ENCODE measurements around the gene SLC22A12. TPM values are rescaled to one million over a fixed set of nuclear protein-coding genes. Genes with fewer than 3 reads are reported as not detected.

Gene SLC22A12
- total RNA-seq, 4 donors from 2014 or later: not detected

DNA sequence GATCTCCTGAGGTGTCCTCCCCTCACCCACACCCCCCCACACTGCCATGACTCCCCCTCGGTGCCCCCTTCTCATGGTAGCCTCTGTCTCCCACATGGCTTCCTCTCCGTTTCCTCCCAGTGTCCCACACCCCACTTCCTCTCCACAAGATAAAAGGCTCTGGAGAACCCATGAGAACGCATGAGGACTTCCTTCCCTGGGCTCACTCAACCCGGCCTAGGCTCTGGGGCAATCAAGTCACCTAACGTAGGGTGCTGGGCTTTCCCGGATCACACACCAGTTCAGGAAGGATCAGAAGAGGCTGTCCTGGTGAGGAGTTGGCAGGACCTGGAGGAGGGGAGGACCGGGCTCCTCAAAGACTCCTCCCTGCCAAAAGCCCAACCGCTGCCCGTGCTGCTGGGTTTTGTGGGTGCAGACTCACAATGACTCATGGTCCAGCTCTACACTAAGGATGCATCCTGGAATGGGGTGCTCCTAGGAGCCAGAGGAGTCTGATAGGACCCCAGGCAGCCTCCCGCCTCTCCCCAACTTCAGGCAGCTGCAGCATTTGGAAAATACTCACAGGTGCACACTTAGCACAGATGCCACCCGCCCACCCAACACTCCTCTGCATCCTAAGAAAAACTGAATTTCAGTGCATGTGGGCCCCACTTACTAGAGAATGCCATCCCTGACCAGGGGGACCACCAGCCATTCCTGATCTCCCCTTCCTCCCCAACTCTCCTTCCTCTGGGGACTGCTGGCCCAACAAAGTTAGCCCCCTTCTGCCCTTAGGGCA lies 21.0 kb downstream of the SLC22A12 start:
- DNase-seq: no peak
- no peaks in the 10 kb centered on the region for H3K36me3 ChIP-seq
- H3K4me1 ChIP-seq: peaks cover 4 to 9% (median 4%) of the 10 kb centered on the region in 3 donors
- H3K9me3 ChIP-seq: no peaks in the 10 kb centered on the region
- H3K27me3 ChIP-seq: peaks cover 0 to 27% (median 0%) of the 10 kb centered on the region in 4 donors
- 49 to 62% methylated on average over 4 of the region's 11 CpGs for WGBS, 2 donors
- H3K4me3 ChIP-seq: no peak overlapping the region
- H3K27ac ChIP-seq: no peak overlapping the region
- TF ChIP-seq POLR2A (IDR thresholded peaks at IDR 0.05): no peak
- TF ChIP-seq, protein P1, sequence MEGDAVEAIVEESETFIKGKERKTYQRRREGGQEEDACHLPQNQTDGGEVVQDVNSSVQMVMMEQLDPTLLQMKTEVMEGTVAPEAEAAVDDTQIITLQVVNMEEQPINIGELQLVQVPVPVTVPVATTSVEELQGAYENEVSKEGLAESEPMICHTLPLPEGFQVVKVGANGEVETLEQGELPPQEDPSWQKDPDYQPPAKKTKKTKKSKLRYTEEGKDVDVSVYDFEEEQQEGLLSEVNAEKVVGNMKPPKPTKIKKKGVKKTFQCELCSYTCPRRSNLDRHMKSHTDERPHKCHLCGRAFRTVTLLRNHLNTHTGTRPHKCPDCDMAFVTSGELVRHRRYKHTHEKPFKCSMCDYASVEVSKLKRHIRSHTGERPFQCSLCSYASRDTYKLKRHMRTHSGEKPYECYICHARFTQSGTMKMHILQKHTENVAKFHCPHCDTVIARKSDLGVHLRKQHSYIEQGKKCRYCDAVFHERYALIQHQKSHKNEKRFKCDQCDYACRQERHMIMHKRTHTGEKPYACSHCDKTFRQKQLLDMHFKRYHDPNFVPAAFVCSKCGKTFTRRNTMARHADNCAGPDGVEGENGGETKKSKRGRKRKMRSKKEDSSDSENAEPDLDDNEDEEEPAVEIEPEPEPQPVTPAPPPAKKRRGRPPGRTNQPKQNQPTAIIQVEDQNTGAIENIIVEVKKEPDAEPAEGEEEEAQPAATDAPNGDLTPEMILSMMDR (IDR thresholded peaks at IDR 0.05): no peak
- intact Hi-C loops (cut with DNase I): no loop called here

DNA sequence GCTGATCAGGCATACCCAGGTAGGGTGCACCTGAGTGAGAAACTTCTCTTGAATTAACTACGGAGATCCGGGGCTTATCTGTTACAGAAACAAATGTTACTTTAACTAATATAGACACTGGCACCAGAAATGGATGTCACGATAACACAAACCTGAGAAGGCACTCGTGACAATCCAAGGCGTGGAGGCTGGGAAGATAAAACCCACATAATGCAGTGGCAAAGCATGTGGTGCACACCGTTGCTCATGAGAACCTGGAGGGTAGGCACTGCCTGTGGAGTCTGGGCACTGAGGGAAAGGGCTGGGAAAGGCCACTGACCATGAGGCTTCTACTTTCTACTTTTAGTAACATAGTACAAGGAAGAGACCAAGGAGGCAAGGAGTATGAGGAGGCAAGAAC lies 22.6 kb downstream of the SLC22A12 start:
- 76 to 79% methylated on average over 6 of the region's 6 CpGs for WGBS, 2 donors
- no peaks in the 10 kb centered on the region for H3K4me1 ChIP-seq
- no peaks in the 10 kb centered on the region for H3K9me3 ChIP-seq
- no peaks in the 10 kb centered on the region for H3K36me3 ChIP-seq
- H3K27ac ChIP-seq: no peak overlapping the region
- intact Hi-C loops (cut with DNase I): no loop called here
- DNase-seq: no peak
- no peak for TF ChIP-seq POLR2A (IDR thresholded peaks at IDR 0.05)
- TF ChIP-seq, protein P1 (IDR thresholded peaks at IDR 0.05): no peak
- H3K4me3 ChIP-seq: no peak overlapping the region
- H3K27me3 ChIP-seq: peaks cover 0 to 12% (median 0%) of the 10 kb centered on the region in 4 donors

GRCh38 chr11:64614917-64615316 lies 23.9 kb downstream of the SLC22A12 start:
- WGBS, 2 donors: 31 to 60% methylated on average over 3 to 5 of the region's 5 CpGs
- Histone ChIP-seq H3K9me3 (no peaks in the 10 kb centered on the region), H3K4me1 (peaks cover 0 to under 1% (median 0%) of the 10 kb centered on the region in 3 donors), H3K36me3 (no peaks in the 10 kb centered on the region), H3K27me3 (no peaks in the 10 kb centered on the region), H3K27ac (no peak overlapping the region), H3K4me3 (no peak overlapping the region)
- DNase-seq: no peak
- TF ChIP-seq, protein P1 (IDR thresholded peaks at IDR 0.05): no peak
- no peak for TF ChIP-seq POLR2A (IDR thresholded peaks at IDR 0.05)
- intact Hi-C loops (cut with DNase I): no loop called here

DNA sequence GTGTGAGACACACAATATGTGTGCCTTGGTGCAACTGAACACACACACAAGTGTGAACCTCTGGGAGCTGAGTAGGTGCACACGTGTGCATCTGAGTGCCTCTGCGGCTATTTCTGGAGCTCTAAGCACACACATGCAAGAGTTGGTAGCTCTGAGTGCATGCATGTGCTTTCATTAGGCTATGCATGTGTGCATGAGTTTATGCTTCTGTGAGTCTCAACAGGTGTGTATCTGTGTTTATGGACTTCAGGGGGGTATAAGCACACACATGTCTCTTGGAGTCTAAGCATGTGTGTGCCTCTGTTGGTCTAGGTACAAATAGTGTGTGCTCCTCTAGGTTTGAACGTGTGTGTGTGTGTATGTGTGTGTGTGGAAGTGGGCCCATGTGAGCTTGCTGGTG lies 25.8 kb downstream of the SLC22A12 start:
- H3K4me1 ChIP-seq: peaks cover 0 to 18% (median 4%) of the 10 kb centered on the region in 3 donors
- H3K4me3 ChIP-seq: no peak overlapping the region
- H3K27me3 ChIP-seq: no peaks in the 10 kb centered on the region
- DNase-seq: no peak
- WGBS, 2 donors: 78 to 89% methylated on average over 3 of the region's 3 CpGs
- H3K9me3 ChIP-seq: no peaks in the 10 kb centered on the region
- H3K36me3 ChIP-seq: no peaks in the 10 kb centered on the region
- no peak overlapping the region for H3K27ac ChIP-seq
- intact Hi-C loops (cut with DNase I): no loop called here
- TF ChIP-seq POLR2A (IDR thresholded peaks at IDR 0.05): no peak
- TF ChIP-seq, protein P1 (IDR thresholded peaks at IDR 0.05): no peak

GRCh38 chr11:64619196-64619595 lies 28.2 kb downstream of the SLC22A12 start:
- TF ChIP-seq POLR2A (IDR thresholded peaks at IDR 0.05): no peak
- TF ChIP-seq, protein P1 (IDR thresholded peaks at IDR 0.05): no peak
- 81% methylated on average over 3 of the region's 4 CpGs; no CpG with 5 or more reads in 1 of the 2 donors for WGBS, 2 donors
- no peaks in the 10 kb centered on the region for H3K27me3 ChIP-seq
- H3K9me3 ChIP-seq: no peaks in the 10 kb centered on the region
- peaks cover 0 to 18% (median 4%) of the 10 kb centered on the region in 3 donors for H3K4me1 ChIP-seq
- H3K4me3 ChIP-seq: no peak overlapping the region
- no peak for DNase-seq
- peak overlapping the region in 1 of 4 donors; percentile 55 for H3K27ac ChIP-seq
- no peaks in the 10 kb centered on the region for H3K36me3 ChIP-seq
- intact Hi-C loops (cut with DNase I): no loop called here
